WI38 (cell line): ENCODE measurements around the gene IGSF6.

ENCODE experiments used
- H3K4me3 ChIP-seq: 2 replicates; pipeline ENCODE4 v1.5.1; 2011; ENCODE audit warnings: low read depth, mild to moderate bottlenecking, control low read depth, low read length
- CTCF ChIP-seq: IDR thresholded peaks from 2 replicates; pipeline ENCODE4 v1.5.1; 2012; ENCODE audit warnings: low read depth, mild to moderate bottlenecking, control low read depth, low read length

Gene IGSF6

DNA sequence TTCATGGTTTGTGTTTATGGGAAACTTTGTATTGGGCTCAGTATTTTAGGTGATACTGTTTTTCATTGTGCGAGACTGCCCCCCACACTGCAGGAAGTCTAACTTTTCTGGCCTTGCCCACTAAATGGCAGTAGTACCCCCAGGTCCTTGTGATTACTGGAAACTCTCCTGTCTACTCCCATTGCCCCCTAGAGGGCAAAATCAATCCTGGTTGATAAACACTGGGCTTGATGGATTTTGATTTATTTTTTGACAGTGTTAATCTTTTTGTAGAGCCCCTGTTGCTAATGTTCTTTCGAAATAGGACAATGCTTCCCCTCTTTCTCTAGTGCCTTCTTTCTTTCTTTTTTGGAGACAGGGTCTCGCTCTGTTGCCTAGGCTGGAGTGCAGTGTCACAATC is 37.5 kb downstream of the IGSF6 start:
- no peak for TF ChIP-seq CTCF

GRCh38 chr16:21613781-21614180 is 38.6 kb downstream of the IGSF6 start:
- H3K4me3 ChIP-seq: no peak overlapping the region
- TF ChIP-seq CTCF: no peak

More for the DNA sequence above, 37.5 kb downstream of the IGSF6 start:
- no peak overlapping the region for H3K4me3 ChIP-seq

DNA sequence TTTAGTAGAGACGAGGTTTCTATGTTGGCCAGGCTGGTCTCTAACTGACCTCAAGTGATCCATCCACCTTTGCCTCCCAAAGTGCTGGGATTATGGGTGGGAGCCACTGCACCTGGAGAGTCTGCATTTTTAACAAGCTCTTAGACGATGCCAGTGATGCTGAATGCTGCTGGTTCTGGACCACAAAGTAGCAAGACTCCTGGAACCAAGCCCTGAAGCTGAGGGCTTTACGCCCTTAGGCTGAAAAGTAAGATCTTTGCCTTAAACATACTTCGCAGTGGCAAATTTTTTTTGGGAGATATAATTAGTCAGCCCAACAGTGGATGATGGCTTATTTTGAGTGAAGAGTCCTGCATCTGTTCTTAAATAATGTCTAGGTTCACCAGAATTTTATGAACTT is 39.0 kb downstream of the IGSF6 start:
- H3K4me3 ChIP-seq: no peak overlapping the region
- TF ChIP-seq CTCF: no peak

DNA sequence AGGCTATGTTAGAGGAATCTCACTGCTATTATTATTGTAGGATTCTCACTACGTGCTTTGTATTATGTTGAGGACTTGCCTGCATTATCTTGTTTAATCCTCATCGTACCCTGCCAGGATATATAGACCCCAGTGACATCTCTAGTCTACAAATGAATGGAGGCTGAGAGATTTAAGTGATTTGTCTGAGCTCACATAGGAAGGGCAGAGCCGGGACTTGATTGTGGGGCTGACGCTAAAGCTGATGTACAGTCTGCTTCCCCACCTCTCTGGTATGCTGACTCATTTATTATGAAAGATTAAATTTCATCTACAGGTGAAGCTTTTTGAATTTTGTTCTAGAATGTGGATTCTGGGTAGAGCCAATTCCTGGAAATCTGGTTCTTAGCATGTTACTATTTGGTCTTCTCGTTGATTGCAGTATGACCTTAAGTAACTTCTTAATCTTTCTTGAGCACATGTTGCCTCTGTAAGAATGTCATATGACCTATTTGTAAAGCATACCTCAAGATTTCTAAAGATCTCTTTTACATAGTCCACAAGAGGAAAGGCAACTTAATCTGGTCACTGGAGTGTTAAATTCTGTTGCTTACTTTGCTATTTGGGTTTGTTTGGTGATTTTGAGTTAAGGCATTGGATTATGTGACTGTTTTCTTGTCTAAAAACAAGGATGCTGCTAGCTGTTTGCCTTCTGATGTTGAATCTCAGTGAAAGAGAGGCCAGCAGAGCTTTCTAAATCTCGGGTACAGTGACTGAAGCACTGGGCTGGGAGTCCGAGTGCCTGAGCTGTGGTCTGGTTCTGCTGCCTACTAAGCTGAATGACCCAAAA is 40.6 kb downstream of the IGSF6 start:
- no peak overlapping the region for H3K4me3 ChIP-seq

DNA sequence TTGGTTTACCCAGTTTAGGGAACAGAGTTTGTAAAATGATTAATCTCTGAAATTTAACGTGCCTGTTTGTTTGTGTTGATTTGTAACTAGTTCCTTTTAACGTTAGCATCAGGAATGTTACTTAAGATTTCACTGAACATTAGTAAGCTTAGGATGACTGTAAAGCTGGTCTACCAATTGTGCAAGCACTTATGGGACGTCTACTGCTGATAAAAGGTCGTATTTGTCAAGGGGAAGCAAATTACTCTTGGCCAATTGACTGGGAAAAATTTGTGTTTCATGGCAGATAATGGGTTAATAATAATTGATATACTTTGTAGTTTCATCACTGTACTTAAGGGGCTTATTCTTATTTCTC is 41.2 kb downstream of the IGSF6 start:
- TF ChIP-seq CTCF: no peak
- no peak overlapping the region for H3K4me3 ChIP-seq

More for the DNA sequence above, 40.6 kb downstream of the IGSF6 start:
- no peak for TF ChIP-seq CTCF

DNA sequence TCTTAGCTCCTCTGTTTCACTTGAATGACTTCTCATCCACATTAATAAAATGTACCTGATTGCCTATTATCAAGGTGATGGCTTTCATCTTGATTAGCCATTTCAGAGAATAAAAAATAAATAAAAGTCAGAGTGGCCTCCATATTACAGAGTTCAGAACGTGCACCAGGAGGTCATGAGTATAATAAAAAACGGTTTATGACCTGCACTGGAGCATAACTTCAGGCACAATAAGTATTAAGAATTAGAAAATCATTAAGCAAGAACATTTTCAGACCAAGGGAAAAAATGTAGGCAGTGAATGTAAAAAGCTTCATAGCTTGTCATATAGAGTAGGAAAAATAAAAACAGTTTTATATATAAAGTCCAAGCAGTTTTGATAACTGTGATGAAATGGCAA is 41.6 kb downstream of the IGSF6 start:
- TF ChIP-seq CTCF: no peak
- no peak overlapping the region for H3K4me3 ChIP-seq

GRCh38 chr16:21610006-21610544 is 42.3 kb downstream of the IGSF6 start:
- no peak for TF ChIP-seq CTCF
- H3K4me3 ChIP-seq: no peak overlapping the region
